ENCODE measurements around the gene TNK1. TPM values are rescaled to one million over a fixed set of nuclear protein-coding genes. Genes with fewer than 3 reads are reported as not detected.

Gene TNK1
- total and polyA plus RNA-seq, 2 donors (not counting 1 experiment from before 2014, with no cell fraction given): 11.7 to 23.7 TPM

GRCh38 chr17:7394452-7395191, 13.7 kb downstream of the TNK1 start, which contains the start of gene PLSCR3:
PLSCR3 (minus strand) TSS chr17:7394525; CDS start chr17:7394110, 415 bp downstream.
- intact Hi-C loops (cut with micrococcal nuclease): loop anchor here (1.0 kb wide), 5 partner anchors 10 to 89 kb away; partner anchors contain the start of gene TMEM256
- DNase-seq: peak; percentile 90
- H3K4me1 ChIP-seq (ENCODE audit: control insufficient read depth in 2 of 2, insufficient read depth in 2 of 2, low read length in 2 of 2): peaks cover 12 to 16% of the 10 kb centered on the region in 2 donors
- no peaks in the 10 kb centered on the region for H3K27me3 ChIP-seq (replicated peaks in 1 of 4; ENCODE audit: control extremely low read depth in 1 of 4, control insufficient read depth in 3 of 4, insufficient read depth in 4 of 4, low read length in 3 of 4)
- Mint-ChIP-seq H3K9me3 (ENCODE audit: insufficient read depth) (no peaks in the 10 kb centered on the region), H3K4me3 (peak within 1 kb of the TSS; percentile 96), H3K27ac (peak within 1 kb of the TSS; percentile 95), H3K27me3 (no peaks in the 10 kb centered on the region), H3K4me1 (peaks cover 12% of the 10 kb centered on the region)
- H3K79me2 ChIP-seq (ENCODE audit: control insufficient read depth, insufficient read depth, low read length): peaks cover 10% of the 10 kb centered on the region
- peak; percentile 89 for ATAC-seq (ENCODE audit: low read depth)
- WGBS (ENCODE audit: insufficient coverage): under 1% methylated on average over 71 of the region's 71 CpGs
- H3K36me3 ChIP-seq (replicated peaks in 1 of 2; ENCODE audit: control extremely low read depth in 1 of 2, control insufficient read depth in 1 of 2, extremely low read depth in 1 of 2, insufficient read depth in 2 of 2, low read length in 1 of 2): peaks cover 0 to 28% of the 10 kb centered on the region in 2 experiments
- ChIA-PET POLR2A (interaction anchor here (0.6 to 1.4 kb wide), 5 partner anchors 9 to 292 kb away, joined by 3 to 15 read pairs (median 5); partner anchors contain the start of genes POLR2A and TMEM256), CTCF (interaction anchor here (1.4 to 3.2 kb wide), 2 partner anchors 39 to 195 kb away, joined by 3 to 13 read pairs; partner anchors contain the start of gene TMEM95)
- H3K27ac ChIP-seq (ENCODE audit: low read length in 2 of 2): peak within 1 kb of the TSS; percentile 55 to 83
- no peaks in the 10 kb centered on the region for H4K20me1 ChIP-seq (ENCODE audit: control insufficient read depth, insufficient read depth, low read length, poor library complexity, severe bottlenecking)
- H3K9me3 ChIP-seq (ENCODE audit: control extremely low read depth in 1 of 3, control insufficient read depth in 2 of 3, insufficient read depth in 1 of 3, low read length in 2 of 3): no peaks in the 10 kb centered on the region
- H3K4me3 ChIP-seq (ENCODE audit: control extremely low read depth in 1 of 5, extremely low read depth in 1 of 5, insufficient read depth in 1 of 5, low read depth in 2 of 5, low read length in 4 of 5): peak within 1 kb of the TSS; percentile 31 to 84 (median 81)
- peak; percentile 20 for TF ChIP-seq CTCF (IDR thresholded peaks at IDR 0.05)
- no peak for TF ChIP-seq EZH2 (IDR thresholded peaks at IDR 0.05; ENCODE audit: borderline replicate concordance, insufficient read depth, low read depth, low read length, poor library complexity, severe bottlenecking)
- H3K4me2 ChIP-seq (replicated peaks; ENCODE audit: low read depth, low read length, poor library complexity, severe bottlenecking): peak within 1 kb of the TSS; percentile 75
- peak within 1 kb of the TSS; percentile 91 for H2AFZ ChIP-seq (ENCODE audit: insufficient read depth, low read depth, low read length, poor library complexity, severe bottlenecking)
- H3K9ac ChIP-seq (ENCODE audit: low read length): peak within 1 kb of the TSS; percentile 88

DNA sequence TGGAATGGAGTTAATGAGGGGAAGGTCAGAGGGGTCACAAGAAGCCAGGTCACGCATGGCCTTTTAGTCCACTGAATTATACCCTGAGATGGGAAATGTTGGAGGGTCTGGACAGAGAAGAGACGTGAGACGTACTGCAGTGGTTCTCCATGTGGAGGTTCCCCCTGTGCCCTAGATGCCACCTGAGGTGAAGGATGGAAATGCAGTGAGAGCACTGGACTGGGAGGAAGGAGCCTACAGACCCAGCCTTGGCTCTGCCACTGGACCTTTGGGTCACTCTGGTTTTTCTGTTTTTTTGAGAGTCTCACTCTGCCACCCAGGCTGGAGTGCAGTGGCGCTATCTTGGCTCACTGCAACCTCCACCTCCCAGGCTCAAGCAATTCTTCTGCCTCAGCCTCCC, 15.3 kb downstream of the TNK1 start:
- ChIA-PET POLR2A (no interaction called here), CTCF (interaction anchor here (3.2 kb wide), 1 partner anchor 40 kb away, joined by 13 read pairs; the partner anchor contains the start of gene TMEM95)
- no peaks in the 10 kb centered on the region for H3K27me3 Mint-ChIP-seq
- Histone ChIP-seq H3K4me3 (ENCODE audit: control extremely low read depth in 1 of 5, extremely low read depth in 1 of 5, insufficient read depth in 1 of 5, low read depth in 2 of 5, low read length in 4 of 5) (no peak overlapping the region), H3K4me1 (ENCODE audit: control insufficient read depth in 2 of 2, insufficient read depth in 2 of 2, low read length in 2 of 2) (peaks cover 12 to 16% of the 10 kb centered on the region in 2 donors), H3K27ac (ENCODE audit: low read length in 2 of 2) (no peak overlapping the region), H4K20me1 (ENCODE audit: control insufficient read depth, insufficient read depth, low read length, poor library complexity, severe bottlenecking) (no peaks in the 10 kb centered on the region), H3K27me3 (replicated peaks in 1 of 4; ENCODE audit: control extremely low read depth in 1 of 4, control insufficient read depth in 3 of 4, insufficient read depth in 4 of 4, low read length in 3 of 4) (no peaks in the 10 kb centered on the region), H3K36me3 (replicated peaks in 1 of 2; ENCODE audit: control extremely low read depth in 1 of 2, control insufficient read depth in 1 of 2, extremely low read depth in 1 of 2, insufficient read depth in 2 of 2, low read length in 1 of 2) (peaks cover 0 to 14% of the 10 kb centered on the region in 2 experiments), H3K9ac (ENCODE audit: low read length) (no peak overlapping the region), H3K9me3 (ENCODE audit: control extremely low read depth in 1 of 3, control insufficient read depth in 2 of 3, insufficient read depth in 1 of 3, low read length in 2 of 3) (no peaks in the 10 kb centered on the region), H3K4me2 (replicated peaks; ENCODE audit: low read depth, low read length, poor library complexity, severe bottlenecking) (no peak overlapping the region), H3K79me2 (ENCODE audit: control insufficient read depth, insufficient read depth, low read length) (peaks cover 10% of the 10 kb centered on the region), H2AFZ (ENCODE audit: insufficient read depth, low read depth, low read length, poor library complexity, severe bottlenecking) (no peak overlapping the region)
- H3K9me3 Mint-ChIP-seq (ENCODE audit: insufficient read depth): no peaks in the 10 kb centered on the region
- intact Hi-C loops (cut with micrococcal nuclease): no loop called here
- H3K4me1 Mint-ChIP-seq: peaks cover 12% of the 10 kb centered on the region
- ATAC-seq (ENCODE audit: low read depth) (no peak), DNase-seq (no peak)
- H3K27ac Mint-ChIP-seq: no peak overlapping the region
- peak overlapping the region; percentile 52 for H3K4me3 Mint-ChIP-seq
- 95% methylated on average over 4 of the region's 4 CpGs for WGBS (ENCODE audit: insufficient coverage)
- TF ChIP-seq CTCF (IDR thresholded peaks at IDR 0.05) (no peak), EZH2 (IDR thresholded peaks at IDR 0.05; ENCODE audit: borderline replicate concordance, insufficient read depth, low read depth, low read length, poor library complexity, severe bottlenecking) (no peak)

All from B cell (primary cell).